KMS-11 (cell line): Measurements from ENCODE around the gene MSL1.
"Not testable (repeated sequence)": the region's sequence is repeated elsewhere in the genome, so short reads cannot be mapped to it uniquely, and the experiment has no call there.

Experiments
- H2AFZ ChIP-seq: fragments of 200-600 bp; sonication (generic); 2 replicates; pipeline ENCODE4 v1.6.1; 2016; ENCODE audit warnings: antibody characterized with exemption, mixed run types, low read depth
- H3K27ac ChIP-seq: fragments of 200-600 bp; sonication (generic); 2 replicates; pipeline ENCODE4 v1.6.1; 2016; ENCODE audit warnings: mild to moderate bottlenecking, mixed run types
- H3K27me3 ChIP-seq: fragments of 200-600 bp; sonication (generic); 2 replicates; pipeline ENCODE4 v1.6.1; 2017; ENCODE audit warnings: mild to moderate bottlenecking, low read depth, mixed run types, moderate library complexity; ENCODE audit not compliant: insufficient read depth
- H3K36me3 ChIP-seq: fragments of 200-600 bp; sonication (generic); 2 replicates; pipeline ENCODE4 v1.6.1; 2017; ENCODE audit warnings: mild to moderate bottlenecking, mixed run types; ENCODE audit not compliant: insufficient read depth
- H3K4me1 ChIP-seq: fragments of 200-600 bp; sonication (generic); 2 replicates; pipeline ENCODE4 v1.6.1; 2016; ENCODE audit warnings: mild to moderate bottlenecking, low read depth, mixed run types; ENCODE audit not compliant: poor library complexity, severe bottlenecking
- H3K4me2 ChIP-seq: fragments of 200-600 bp; sonication (generic); 2 replicates; pipeline ENCODE4 v1.7.0; 2016; ENCODE audit warnings: mild to moderate bottlenecking, mixed run types
- H3K4me3 ChIP-seq: fragments of 200-600 bp; sonication (generic); IDR thresholded peaks from 2 replicates; pipeline ENCODE4 v1.6.1; 2017; ENCODE audit warnings: low read depth, low read length, mixed read lengths; ENCODE audit not compliant: insufficient read depth
- H3K79me2 ChIP-seq: fragments of 200-600 bp; sonication (generic); 2 replicates; pipeline ENCODE4 v1.6.1; 2016; ENCODE audit warnings: low read depth, mixed run types; ENCODE audit not compliant: insufficient read depth
- H3K9ac ChIP-seq: fragments of 200-600 bp; sonication (generic); 2 replicates; pipeline ENCODE4 v1.6.1; 2016; ENCODE audit warnings: mild to moderate bottlenecking, mixed run types
- H4K20me1 ChIP-seq: fragments of 200-600 bp; sonication (generic); 2 replicates; pipeline ENCODE4 v1.6.1; 2016; ENCODE audit warnings: mild to moderate bottlenecking, mixed run types; ENCODE audit not compliant: insufficient read depth
- TF ChIP-seq, protein P1 (sequence below): fragments of 200-600 bp; sonication (generic); conservative IDR thresholded peaks from 2 replicates; pipeline ENCODE4 v1.6.1; 2017; ENCODE audit warnings: low read depth, mild to moderate bottlenecking, antibody characterized with exemption, low read length, moderate library complexity, mixed read lengths

The MSL1 gene

DNA sequence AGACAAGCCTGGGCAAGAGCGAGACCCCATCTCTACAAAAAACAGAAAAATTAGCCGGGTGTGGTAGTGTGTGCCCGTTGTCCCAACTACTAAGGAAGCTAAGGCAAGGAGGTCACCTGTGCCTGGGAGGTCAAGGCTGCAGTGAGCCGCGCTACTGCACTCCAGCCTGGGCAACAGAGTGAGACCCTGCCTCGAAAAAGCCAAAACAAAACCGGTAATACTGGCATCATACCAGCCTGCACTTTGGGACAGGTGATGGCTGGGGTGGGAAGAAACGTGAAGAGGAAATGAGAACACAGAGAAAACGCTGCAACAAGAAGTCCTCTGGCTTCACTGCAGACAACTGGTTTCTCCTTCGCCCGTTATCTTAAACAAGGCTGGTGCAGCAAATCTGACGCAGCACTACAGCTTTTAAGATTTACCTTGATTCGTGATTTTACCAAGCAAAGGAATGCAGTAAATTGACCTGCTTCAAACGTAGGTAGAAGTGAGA is 17.8 kb downstream of the MSL1 start:
- TF ChIP-seq, protein P1, sequence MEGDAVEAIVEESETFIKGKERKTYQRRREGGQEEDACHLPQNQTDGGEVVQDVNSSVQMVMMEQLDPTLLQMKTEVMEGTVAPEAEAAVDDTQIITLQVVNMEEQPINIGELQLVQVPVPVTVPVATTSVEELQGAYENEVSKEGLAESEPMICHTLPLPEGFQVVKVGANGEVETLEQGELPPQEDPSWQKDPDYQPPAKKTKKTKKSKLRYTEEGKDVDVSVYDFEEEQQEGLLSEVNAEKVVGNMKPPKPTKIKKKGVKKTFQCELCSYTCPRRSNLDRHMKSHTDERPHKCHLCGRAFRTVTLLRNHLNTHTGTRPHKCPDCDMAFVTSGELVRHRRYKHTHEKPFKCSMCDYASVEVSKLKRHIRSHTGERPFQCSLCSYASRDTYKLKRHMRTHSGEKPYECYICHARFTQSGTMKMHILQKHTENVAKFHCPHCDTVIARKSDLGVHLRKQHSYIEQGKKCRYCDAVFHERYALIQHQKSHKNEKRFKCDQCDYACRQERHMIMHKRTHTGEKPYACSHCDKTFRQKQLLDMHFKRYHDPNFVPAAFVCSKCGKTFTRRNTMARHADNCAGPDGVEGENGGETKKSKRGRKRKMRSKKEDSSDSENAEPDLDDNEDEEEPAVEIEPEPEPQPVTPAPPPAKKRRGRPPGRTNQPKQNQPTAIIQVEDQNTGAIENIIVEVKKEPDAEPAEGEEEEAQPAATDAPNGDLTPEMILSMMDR: no peak
- H3K36me3 ChIP-seq: no peaks in the 10 kb centered on the region
- H3K4me3 ChIP-seq: peak overlapping the region; percentile 80
- H3K9ac ChIP-seq: peak overlapping the region; percentile 90
- H3K4me1 ChIP-seq: peaks cover 51% of the 10 kb centered on the region
- peak overlapping the region; percentile 74 for H3K27ac ChIP-seq
- peak overlapping the region; percentile 59 for H3K4me2 ChIP-seq
- no peaks in the 10 kb centered on the region for H4K20me1 ChIP-seq
- H3K79me2 ChIP-seq: peaks cover 60% of the 10 kb centered on the region
- H2AFZ ChIP-seq: peak overlapping the region; percentile 27
- no peaks in the 10 kb centered on the region for H3K27me3 ChIP-seq

DNA sequence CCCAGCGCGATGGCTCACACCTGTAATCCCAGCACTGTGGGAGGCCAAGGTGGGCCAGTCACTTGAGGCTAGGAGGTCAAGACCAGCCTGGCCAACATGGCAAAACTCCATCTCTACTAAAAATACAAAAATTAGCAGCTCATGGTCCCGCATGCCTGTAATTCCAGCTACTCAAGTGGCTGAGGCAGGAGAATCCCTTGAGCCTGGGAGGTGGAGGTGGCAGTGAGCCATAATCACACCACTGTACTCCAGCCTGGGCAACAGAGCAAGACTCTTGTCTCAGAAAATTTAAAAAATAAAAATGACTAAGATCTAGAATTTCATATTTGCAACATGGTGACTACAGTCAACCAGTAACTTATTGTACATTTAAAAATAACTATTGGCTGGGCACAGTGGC is 21.4 kb downstream of the MSL1 start:
- peaks cover 56% of the 10 kb centered on the region for H3K79me2 ChIP-seq
- not testable (repeated sequence) for H4K20me1 ChIP-seq, H3K36me3 ChIP-seq, H3K27ac ChIP-seq, H2AFZ ChIP-seq, H3K4me2 ChIP-seq, H3K9ac ChIP-seq, H3K4me3 ChIP-seq, H3K27me3 ChIP-seq
- H3K4me1 ChIP-seq: peaks cover 25% of the 10 kb centered on the region

DNA sequence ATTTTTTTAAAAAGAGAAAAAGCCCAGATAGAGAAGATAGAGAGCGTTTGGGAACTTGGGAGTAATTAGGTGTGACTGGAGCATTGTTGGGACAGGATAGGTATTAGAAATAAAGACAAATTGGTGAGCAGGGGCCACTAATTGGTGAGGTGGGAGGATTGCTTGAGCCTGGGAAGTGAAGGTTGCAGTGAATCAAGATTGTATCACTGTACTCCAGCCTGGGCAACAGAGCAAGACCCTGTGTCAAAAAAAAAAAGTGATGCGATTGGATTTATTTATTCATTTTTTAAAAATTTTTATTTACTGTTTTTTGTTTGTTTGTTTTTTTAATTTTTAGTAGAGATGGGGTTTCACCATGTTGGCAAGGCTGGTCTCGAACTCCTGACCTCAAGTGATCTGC is 23.7 kb downstream of the MSL1 start:
- no peak overlapping the region for H3K4me2 ChIP-seq
- no peak overlapping the region for H2AFZ ChIP-seq
- no peak overlapping the region for H3K9ac ChIP-seq
- TF ChIP-seq, protein P1: no peak
- no peak overlapping the region for H3K4me3 ChIP-seq
- H3K4me1 ChIP-seq: peaks cover 14% of the 10 kb centered on the region
- no peaks in the 10 kb centered on the region for H4K20me1 ChIP-seq
- H3K79me2 ChIP-seq: peaks cover 62% of the 10 kb centered on the region
- no peak overlapping the region for H3K27ac ChIP-seq
- H3K27me3 ChIP-seq: no peaks in the 10 kb centered on the region
- H3K36me3 ChIP-seq: peaks cover 5% of the 10 kb centered on the region; the same call in 1 of the 2 replicates

DNA sequence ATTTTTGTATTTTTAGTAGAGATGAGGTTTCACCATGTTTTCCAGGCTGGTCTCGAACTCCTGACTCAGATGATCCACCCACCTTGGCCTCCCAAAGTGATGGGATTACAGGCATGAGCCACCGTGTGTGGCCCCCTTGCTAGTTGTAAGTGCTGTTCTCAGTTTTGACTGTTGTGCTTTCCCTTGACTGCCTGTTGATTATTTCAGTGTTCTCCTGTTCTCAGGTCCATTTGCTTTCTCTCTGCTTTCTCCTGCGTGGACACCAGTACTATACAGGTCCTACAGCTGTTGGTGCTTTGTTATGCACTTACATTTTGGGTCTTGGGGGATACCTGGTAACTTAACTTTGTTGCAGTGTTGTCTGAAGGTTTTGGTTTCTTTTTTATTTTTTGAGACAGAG is 26.8 kb downstream of the MSL1 start:
- peaks cover 13% of the 10 kb centered on the region for H3K4me1 ChIP-seq
- no peaks in the 10 kb centered on the region for H3K27me3 ChIP-seq
- no peak overlapping the region for H3K4me2 ChIP-seq
- no peak overlapping the region for H2AFZ ChIP-seq
- H4K20me1 ChIP-seq: no peaks in the 10 kb centered on the region
- H3K4me3 ChIP-seq: no peak overlapping the region
- no peak overlapping the region for H3K9ac ChIP-seq
- H3K27ac ChIP-seq: no peak overlapping the region
- peaks cover 67% of the 10 kb centered on the region for H3K79me2 ChIP-seq
- TF ChIP-seq, protein P1: no peak
- H3K36me3 ChIP-seq: peaks cover 5% of the 10 kb centered on the region; the same call in 1 of the 2 replicates

DNA sequence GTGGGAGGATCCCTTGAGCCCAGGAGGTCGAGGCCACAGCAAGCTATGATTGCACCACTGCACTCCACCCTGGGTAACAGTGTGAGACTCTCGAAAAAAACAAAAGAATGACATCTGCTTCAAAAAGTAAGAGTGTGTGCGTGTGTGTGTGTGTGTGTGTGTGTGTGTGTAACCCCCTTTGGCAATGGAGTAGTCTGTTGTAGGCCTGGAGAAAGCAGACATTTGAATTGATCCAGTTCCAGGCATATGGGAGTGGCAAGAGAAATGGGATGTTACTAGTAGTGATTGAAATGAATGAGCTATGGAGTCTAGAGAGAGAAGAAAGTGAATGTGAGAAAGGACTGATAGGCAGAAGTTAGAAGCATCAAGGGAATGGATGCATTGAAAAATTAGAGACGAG is 28.5 kb downstream of the MSL1 start:
- no peak overlapping the region for H3K9ac ChIP-seq
- H3K27ac ChIP-seq: no peak overlapping the region
- peaks cover 14% of the 10 kb centered on the region for H3K4me1 ChIP-seq
- no peak overlapping the region for H3K4me3 ChIP-seq
- TF ChIP-seq, protein P1: no peak
- H3K36me3 ChIP-seq: peaks cover 5% of the 10 kb centered on the region; the same call in 1 of the 2 replicates
- H4K20me1 ChIP-seq: no peaks in the 10 kb centered on the region
- H3K4me2 ChIP-seq: no peak overlapping the region
- H2AFZ ChIP-seq: no peak overlapping the region
- peaks cover 68% of the 10 kb centered on the region for H3K79me2 ChIP-seq
- no peaks in the 10 kb centered on the region for H3K27me3 ChIP-seq
